WERI-Rb-1 (cell line): ENCODE measurements around the gene KCNH4.

Experiments used
- DNase-seq: peaks from one replicate; pipeline ENCODE4 v3.0.0-alpha.2; 2020
- H3K27ac ChIP-seq: fragments of 250-450 bp; sonication (Bioruptor Pico); 2 replicates; pipeline ENCODE4 v1.5.1; 2020; ENCODE audit warnings: mild to moderate bottlenecking, moderate library complexity
- H3K27me3 ChIP-seq: fragments of 250-450 bp; sonication (Bioruptor Pico); 2 replicates; pipeline ENCODE4 v1.5.1; 2021; ENCODE audit warnings: mild to moderate bottlenecking, low read depth, moderate library complexity; ENCODE audit not compliant: insufficient read depth, severe bottlenecking
- H3K36me3 ChIP-seq: fragments of 250-450 bp; sonication (Bioruptor Pico); 2 replicates; pipeline ENCODE4 v1.5.1; 2020; ENCODE audit warnings: mild to moderate bottlenecking, moderate library complexity
- H3K4me3 ChIP-seq: 2 replicates; pipeline ENCODE4 v1.5.1; 2011; ENCODE audit warnings: low read depth, mild to moderate bottlenecking, control low read depth, low read length
- H3K9me3 ChIP-seq: fragments of 250-450 bp; sonication (Bioruptor Pico); 2 replicates; pipeline ENCODE4 v1.5.1; 2021; ENCODE audit warnings: mild to moderate bottlenecking, moderate library complexity; ENCODE audit not compliant: severe bottlenecking
- TF ChIP-seq, protein P1 (sequence below): IDR thresholded peaks from 2 replicates; pipeline ENCODE4 v1.5.1; 2011; ENCODE audit warnings: low read depth, mild to moderate bottlenecking, control low read depth, inconsistent platforms, low read length

The KCNH4 gene

DNA sequence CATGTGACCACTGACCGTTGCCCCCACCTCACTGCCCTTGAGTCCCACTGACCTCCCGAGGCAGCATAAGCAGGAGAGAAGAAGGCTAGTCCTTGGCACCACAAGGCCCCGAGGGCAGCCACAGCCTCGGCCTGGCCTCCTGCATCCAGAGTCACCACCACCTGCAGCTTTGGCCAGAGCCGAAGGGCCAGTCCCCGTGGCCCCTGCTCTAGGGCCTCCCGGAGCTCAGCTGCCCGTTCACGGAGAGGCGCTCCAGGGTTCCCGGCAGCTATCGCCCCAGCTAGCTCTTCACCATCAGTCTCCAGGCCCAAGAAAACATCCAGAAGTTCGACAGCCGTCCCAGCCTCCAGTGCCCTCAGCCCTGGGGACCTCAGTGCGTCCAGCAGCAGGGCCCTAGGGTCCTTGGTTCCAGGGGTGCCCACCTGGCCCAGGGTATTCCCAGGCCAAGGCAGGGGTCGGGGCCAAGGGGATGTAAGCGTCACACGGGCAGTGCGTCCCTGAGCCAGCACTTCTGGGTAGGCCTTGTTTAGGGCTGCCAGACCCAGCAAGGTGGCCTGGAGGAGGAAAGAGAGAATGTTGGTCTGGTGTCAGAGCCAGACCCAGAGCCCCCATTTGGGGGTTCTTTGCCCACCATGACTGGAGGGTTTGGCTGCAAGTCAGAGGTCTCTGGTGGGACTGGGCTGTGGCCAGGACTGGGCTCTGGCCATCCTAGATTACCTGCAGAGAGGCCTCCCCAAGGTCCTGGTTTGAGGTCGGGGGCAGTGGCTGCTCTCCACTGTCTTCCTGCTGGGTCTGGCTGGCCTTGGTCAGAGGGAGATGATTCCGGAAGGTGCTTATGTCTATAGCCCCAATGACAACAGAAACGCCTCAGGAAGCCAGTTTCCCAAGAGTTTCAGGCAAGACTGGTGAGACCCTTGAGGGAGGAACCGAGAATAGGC lies 11.5 kb upstream of the KCNH4 start:
- DNase-seq: no peak
- TF ChIP-seq, protein P1, sequence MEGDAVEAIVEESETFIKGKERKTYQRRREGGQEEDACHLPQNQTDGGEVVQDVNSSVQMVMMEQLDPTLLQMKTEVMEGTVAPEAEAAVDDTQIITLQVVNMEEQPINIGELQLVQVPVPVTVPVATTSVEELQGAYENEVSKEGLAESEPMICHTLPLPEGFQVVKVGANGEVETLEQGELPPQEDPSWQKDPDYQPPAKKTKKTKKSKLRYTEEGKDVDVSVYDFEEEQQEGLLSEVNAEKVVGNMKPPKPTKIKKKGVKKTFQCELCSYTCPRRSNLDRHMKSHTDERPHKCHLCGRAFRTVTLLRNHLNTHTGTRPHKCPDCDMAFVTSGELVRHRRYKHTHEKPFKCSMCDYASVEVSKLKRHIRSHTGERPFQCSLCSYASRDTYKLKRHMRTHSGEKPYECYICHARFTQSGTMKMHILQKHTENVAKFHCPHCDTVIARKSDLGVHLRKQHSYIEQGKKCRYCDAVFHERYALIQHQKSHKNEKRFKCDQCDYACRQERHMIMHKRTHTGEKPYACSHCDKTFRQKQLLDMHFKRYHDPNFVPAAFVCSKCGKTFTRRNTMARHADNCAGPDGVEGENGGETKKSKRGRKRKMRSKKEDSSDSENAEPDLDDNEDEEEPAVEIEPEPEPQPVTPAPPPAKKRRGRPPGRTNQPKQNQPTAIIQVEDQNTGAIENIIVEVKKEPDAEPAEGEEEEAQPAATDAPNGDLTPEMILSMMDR: no peak
- no peaks in the 10 kb centered on the region for H3K9me3 ChIP-seq
- H3K36me3 ChIP-seq: no peaks in the 10 kb centered on the region; the same call in 1 of the 2 replicates
- no peak overlapping the region for H3K4me3 ChIP-seq
- H3K27ac ChIP-seq: no peak overlapping the region
- no peaks in the 10 kb centered on the region for H3K27me3 ChIP-seq

DNA sequence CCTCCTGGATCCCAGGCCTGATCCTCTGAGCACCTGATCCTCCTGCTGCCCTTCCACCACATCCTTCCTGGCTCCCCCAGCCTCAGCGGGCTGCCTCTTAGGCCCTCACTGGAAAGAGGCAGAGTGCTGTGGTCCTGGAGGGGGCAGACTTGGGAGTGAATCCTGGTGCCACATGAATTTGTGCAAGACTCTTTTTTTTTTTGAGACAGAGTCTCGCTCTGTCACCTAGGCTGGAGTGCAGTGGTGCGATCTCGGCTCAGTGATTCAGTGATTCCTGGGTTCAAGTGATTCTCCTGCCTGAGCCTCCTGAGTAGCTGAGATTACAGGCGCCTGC lies 10.3 kb upstream of the KCNH4 start:
- H3K27ac ChIP-seq: no peak overlapping the region
- no peaks in the 10 kb centered on the region; the same call in 1 of the 2 replicates for H3K36me3 ChIP-seq
- no peak for DNase-seq
- no peaks in the 10 kb centered on the region for H3K27me3 ChIP-seq
- TF ChIP-seq, protein P1: no peak
- no peak overlapping the region for H3K4me3 ChIP-seq
- no peaks in the 10 kb centered on the region for H3K9me3 ChIP-seq

DNA sequence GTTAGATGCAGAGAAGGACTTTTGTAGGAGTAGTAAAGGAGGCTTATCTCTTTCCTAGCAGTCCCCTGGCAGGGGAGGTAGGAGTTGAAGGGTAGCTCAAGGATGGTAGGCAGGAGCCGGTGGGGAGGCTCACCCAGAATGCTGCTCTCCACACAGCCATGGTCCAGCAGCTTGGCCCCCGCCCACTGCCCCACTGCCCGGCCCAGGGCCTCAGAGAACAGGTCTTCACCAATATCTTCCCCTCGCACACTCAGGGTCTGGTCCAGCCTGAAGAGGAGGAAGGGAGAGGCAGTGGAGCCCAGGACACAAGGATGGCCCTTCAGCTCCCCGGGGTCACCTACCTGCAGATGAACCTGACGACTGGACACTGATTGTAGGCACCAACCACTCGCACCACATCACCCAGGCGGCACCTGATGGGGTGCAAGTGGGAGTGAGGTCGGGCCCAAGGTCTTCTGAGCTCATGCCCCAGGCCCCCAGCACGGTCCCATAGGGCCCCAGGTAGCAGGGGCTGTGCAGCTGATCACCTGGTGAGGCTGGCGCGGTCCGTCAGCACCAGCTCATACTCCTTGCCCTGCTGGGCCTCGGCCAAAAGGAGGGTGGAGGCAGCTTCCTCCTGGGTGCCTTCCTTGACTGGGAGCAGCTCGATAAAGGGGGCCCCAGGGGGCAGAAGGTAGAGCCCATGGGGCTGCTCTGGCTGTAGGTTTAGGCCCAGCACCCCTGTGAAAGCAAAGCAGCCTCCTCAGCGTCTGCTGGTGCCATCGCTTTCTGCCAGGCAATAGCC lies 9.7 kb upstream of the KCNH4 start:
- Histone ChIP-seq H3K4me3 (no peak overlapping the region), H3K36me3 (no peaks in the 10 kb centered on the region; the same call in 1 of the 2 replicates), H3K27me3 (no peaks in the 10 kb centered on the region), H3K9me3 (no peaks in the 10 kb centered on the region), H3K27ac (no peak overlapping the region)
- TF ChIP-seq, protein P1: no peak
- DNase-seq: no peak

DNA sequence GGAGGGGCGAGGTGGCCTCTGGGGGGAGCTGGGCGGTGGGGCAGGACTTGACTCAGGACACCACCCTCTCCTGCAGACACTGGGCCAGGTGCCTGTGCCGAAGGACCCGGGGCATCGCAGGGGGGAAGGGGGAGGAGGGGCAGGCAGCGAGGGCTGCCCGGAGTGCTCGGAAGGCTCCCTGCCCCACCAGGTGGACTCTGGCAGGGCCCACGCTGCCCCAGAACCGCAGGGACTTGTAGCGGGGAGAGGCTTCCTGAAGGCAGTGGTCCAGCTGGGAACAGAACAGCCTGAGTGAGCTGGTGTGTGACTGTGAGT lies 8.7 kb upstream of the KCNH4 start:
- DNase-seq: no peak
- Histone ChIP-seq H3K4me3 (no peak overlapping the region), H3K36me3 (no peaks in the 10 kb centered on the region; the same call in 1 of the 2 replicates), H3K27ac (no peak overlapping the region), H3K9me3 (no peaks in the 10 kb centered on the region), H3K27me3 (no peaks in the 10 kb centered on the region)
- TF ChIP-seq, protein P1: no peak

DNA sequence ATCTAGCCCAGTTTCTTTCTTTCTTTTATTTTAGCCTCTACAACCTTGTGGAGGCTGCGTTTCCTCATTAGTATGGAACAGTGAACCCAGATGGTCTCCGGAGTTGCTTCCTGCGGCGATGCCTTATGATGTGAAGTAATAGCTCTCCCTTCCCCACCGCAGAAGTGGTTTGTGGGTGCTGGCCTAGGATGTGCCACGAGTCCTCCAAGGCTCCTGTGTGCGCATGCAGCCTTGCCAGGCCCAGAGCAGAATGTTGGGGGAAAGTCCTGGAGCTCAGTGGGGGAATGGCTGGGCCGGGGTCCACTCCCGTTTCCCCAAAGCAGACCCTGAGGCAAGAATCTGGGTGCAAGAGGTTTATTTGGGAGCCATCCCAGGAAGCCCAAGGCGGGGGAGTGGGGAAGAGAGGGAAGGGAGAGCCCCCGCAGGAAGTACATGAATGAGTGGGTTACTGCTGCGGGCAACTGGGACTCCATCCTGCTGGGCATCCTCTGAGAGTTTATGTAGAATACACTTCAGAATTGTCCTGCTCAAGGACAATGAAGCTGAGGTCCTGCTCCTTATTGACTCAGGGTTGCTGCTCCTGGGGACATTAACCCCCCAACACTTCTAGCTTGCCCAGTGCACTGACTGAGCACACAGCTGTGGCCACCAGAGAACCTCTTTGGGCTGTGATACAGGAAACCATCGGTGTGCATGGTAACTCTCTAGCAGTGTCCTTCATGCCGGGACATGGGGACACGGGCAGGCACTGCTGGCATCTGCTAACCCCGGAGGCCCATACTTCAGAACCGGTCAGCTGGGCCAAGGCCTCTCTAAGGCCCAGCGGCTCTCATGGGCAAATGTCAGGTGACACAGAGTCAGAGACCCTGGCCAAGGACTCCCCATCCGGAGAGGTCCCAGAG lies 8.1 kb upstream of the KCNH4 start:
- H3K27me3 ChIP-seq: no peaks in the 10 kb centered on the region
- no peak overlapping the region for H3K27ac ChIP-seq
- TF ChIP-seq, protein P1: no peak
- DNase-seq: no peak
- no peak overlapping the region for H3K4me3 ChIP-seq
- no peaks in the 10 kb centered on the region for H3K9me3 ChIP-seq
- no peaks in the 10 kb centered on the region; the same call in 1 of the 2 replicates for H3K36me3 ChIP-seq
